Measurements from ENCODE around the gene ZNF669. TPM values are rescaled to one million over a fixed set of nuclear protein-coding genes. Genes with fewer than 3 reads are reported as not detected.
A peak's percentile ranks its signal among the peaks of the same experiment; 100 is the strongest.

ZNF669 gene
- total RNA-seq, 1 experiment from 2014 or later = 9.1 TPM

- peaks cover 5% of the 10 kb centered on the region for H3K9me3 ChIP-seq
- no peak overlapping the region for H3K4me3 ChIP-seq (ENCODE audit: low read depth, low read length)
- H3K4me1 ChIP-seq = no peaks in the 10 kb centered on the region
- TF ChIP-seq CTCF (IDR thresholded peaks at IDR 0.05; ENCODE audit: insufficient read depth in 1 of 2, low read depth in 1 of 2, low read length in 1 of 2, severe bottlenecking in 1 of 2, unreplicated experiment in 1 of 2) = no peak
- no TSS peak for BruUV-seq (replicated peaks)
- H3K27me3 Mint-ChIP-seq (ENCODE audit: insufficient read depth, unreplicated experiment) = no peaks in the 10 kb centered on the region
- H3K36me3 ChIP-seq (ENCODE audit: control insufficient read depth, insufficient read depth, low read length) = no peaks in the 10 kb centered on the region
- H3K9me3 Mint-ChIP-seq (ENCODE audit: unreplicated experiment) = peaks cover 19% of the 10 kb centered on the region
- H3K4me3 Mint-ChIP-seq (ENCODE audit: unreplicated experiment) = no peak overlapping the region
- intact Hi-C loops (cut with micrococcal nuclease; ENCODE audit: unreplicated experiment) = no loop called here
- no peaks in the 10 kb centered on the region for H3K4me1 Mint-ChIP-seq (ENCODE audit: low read depth, unreplicated experiment)
- ChIA-PET POLR2A (no interaction called here), CTCF (no interaction called here)
- H3K27ac Mint-ChIP-seq (ENCODE audit: unreplicated experiment) = no peak overlapping the region
- DNase-seq = no peak
- H3K36me3 Mint-ChIP-seq (ENCODE audit: insufficient read depth, unreplicated experiment) = no peaks in the 10 kb centered on the region
- H3K27me3 ChIP-seq (replicated peaks; ENCODE audit: control insufficient read depth, insufficient read depth, low read length) = no peaks in the 10 kb centered on the region
Measured at GRCh38 chr1:247084771-247085170, 19.4 kb downstream of the ZNF669 start.

- peaks cover 10% of the 10 kb centered on the region; the same call in 1 of the 2 replicates for H3K9me3 ChIP-seq
- peak overlapping the region; percentile 94 for H3K27ac Mint-ChIP-seq (ENCODE audit: unreplicated experiment)
- no peaks in the 10 kb centered on the region for H3K27me3 Mint-ChIP-seq (ENCODE audit: insufficient read depth, unreplicated experiment)
- peak overlapping the region; percentile 93 for H3K4me3 ChIP-seq (ENCODE audit: low read depth, low read length)
- peak overlapping the region; percentile 75 for H3K4me3 Mint-ChIP-seq (ENCODE audit: unreplicated experiment)
- H3K27me3 ChIP-seq (replicated peaks; ENCODE audit: control insufficient read depth, insufficient read depth, low read length) = no peaks in the 10 kb centered on the region
- ChIA-PET CTCF (no interaction called here), POLR2A (interaction anchor here (0.5 to 0.9 kb wide), 3 partner anchors 148 to 1325 kb away, joined by 3 to 4 read pairs (median 3); partner anchors contain the start of gene AHCTF1)
- H3K9me3 Mint-ChIP-seq (ENCODE audit: unreplicated experiment) = peaks cover 24% of the 10 kb centered on the region
- no peaks in the 10 kb centered on the region; the same call in 1 of the 2 replicates for H3K36me3 ChIP-seq (ENCODE audit: control insufficient read depth, insufficient read depth, low read length)
- peaks cover 5% of the 10 kb centered on the region; the same call in 1 of the 2 replicates for H3K4me1 ChIP-seq
- BruUV-seq (replicated peaks) = no TSS peak
- intact Hi-C loops (cut with micrococcal nuclease; ENCODE audit: unreplicated experiment) = no loop called here
- no peak for TF ChIP-seq CTCF (IDR thresholded peaks at IDR 0.05; ENCODE audit: insufficient read depth in 1 of 2, low read depth in 1 of 2, low read length in 1 of 2, severe bottlenecking in 1 of 2, unreplicated experiment in 1 of 2)
- no peak for DNase-seq
- H3K4me1 Mint-ChIP-seq (ENCODE audit: low read depth, unreplicated experiment) = peaks cover 13% of the 10 kb centered on the region
- H3K36me3 Mint-ChIP-seq (ENCODE audit: insufficient read depth, unreplicated experiment) = peaks cover 23% of the 10 kb centered on the region
Measured at GRCh38 chr1:247079141-247079874, 24.8 kb downstream of the ZNF669 start.

GRCh38 chr1:247078258-247079140 lies 25.7 kb downstream of the ZNF669 start, which contains the start of gene ZNF670:
Gene ZNF670 (minus strand): TSS chr1:247078811. CDS start chr1:247078596, 215 bp downstream.
- H3K4me1 Mint-ChIP-seq (ENCODE audit: low read depth, unreplicated experiment) = peaks cover 13% of the 10 kb centered on the region
- peak; percentile 13 to 37 for TF ChIP-seq CTCF (IDR thresholded peaks at IDR 0.05; ENCODE audit: insufficient read depth in 1 of 2, low read depth in 1 of 2, low read length in 1 of 2, severe bottlenecking in 1 of 2, unreplicated experiment in 1 of 2)
- Histone ChIP-seq H3K36me3 (ENCODE audit: control insufficient read depth, insufficient read depth, low read length) (no peaks in the 10 kb centered on the region; the same call in 1 of the 2 replicates), H3K9me3 (peaks cover 5% of the 10 kb centered on the region; the same call in 1 of the 2 replicates), H3K4me3 (ENCODE audit: low read depth, low read length) (peak within 1 kb of the TSS; percentile 93), H3K4me1 (peaks cover 5% of the 10 kb centered on the region; the same call in 1 of the 2 replicates), H3K27me3 (replicated peaks; ENCODE audit: control insufficient read depth, insufficient read depth, low read length) (no peaks in the 10 kb centered on the region)
- ChIA-PET POLR2A (interaction anchor here (0.5 to 0.9 kb wide), 6 partner anchors 33 to 1324 kb away, joined by 3 to 4 read pairs (median 3); partner anchors contain the start of gene AHCTF1), CTCF (no interaction called here)
- peak within 1 kb of the TSS; percentile 94 for H3K27ac Mint-ChIP-seq (ENCODE audit: unreplicated experiment)
- peak within 1 kb of the TSS; percentile 75 for H3K4me3 Mint-ChIP-seq (ENCODE audit: unreplicated experiment)
- intact Hi-C loops (cut with micrococcal nuclease; ENCODE audit: unreplicated experiment) = loop anchor here (1.0 kb wide), 4 partner anchors 26 to 171 kb away; partner anchors contain the start of genes ZNF669 and ZNF695
- no peaks in the 10 kb centered on the region for H3K27me3 Mint-ChIP-seq (ENCODE audit: insufficient read depth, unreplicated experiment)
- no TSS peak for BruUV-seq (replicated peaks)
- peaks cover 23% of the 10 kb centered on the region for H3K36me3 Mint-ChIP-seq (ENCODE audit: insufficient read depth, unreplicated experiment)
- DNase-seq = peak; percentile 96
- H3K9me3 Mint-ChIP-seq (ENCODE audit: unreplicated experiment) = peaks cover 29% of the 10 kb centered on the region

All from Caco-2 (cell line).